ENCODE measurements around the gene KIF16B.

DNA sequence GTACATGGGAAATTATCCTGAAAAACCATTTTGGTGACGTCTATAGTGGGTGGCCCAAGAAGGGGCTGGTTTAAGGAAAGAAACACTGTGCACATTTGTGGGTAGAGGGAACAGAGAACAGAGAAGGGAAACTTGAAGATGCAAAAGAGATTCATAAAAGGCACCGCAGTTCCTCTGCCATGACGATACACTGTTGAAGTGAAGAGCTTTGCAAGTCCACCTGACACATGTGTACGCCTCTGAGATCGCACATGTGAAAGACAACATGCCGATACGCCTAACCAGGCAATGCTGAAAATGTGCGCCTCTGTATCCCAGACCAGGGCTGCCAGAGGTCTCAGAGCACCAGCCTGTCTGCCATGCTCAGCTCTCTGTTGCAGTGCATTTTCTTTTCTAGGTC lies 180.9 kb downstream of the KIF16B start:
- TF ChIP-seq, protein P1, sequence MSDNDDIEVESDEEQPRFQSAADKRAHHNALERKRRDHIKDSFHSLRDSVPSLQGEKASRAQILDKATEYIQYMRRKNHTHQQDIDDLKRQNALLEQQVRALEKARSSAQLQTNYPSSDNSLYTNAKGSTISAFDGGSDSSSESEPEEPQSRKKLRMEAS (IDR thresholded peaks at IDR 0.05), result no peak
- no peak for TF ChIP-seq EZH2 (IDR thresholded peaks at IDR 0.05; ENCODE audit: low read depth, low read length, severe bottlenecking)
- no peak for TF ChIP-seq SP2 (IDR thresholded peaks at IDR 0.05; ENCODE audit: low read length)
- no peak for TF ChIP-seq ASH2L (IDR thresholded peaks at IDR 0.05; ENCODE audit: low read length)
- no peak for TF ChIP-seq GABPA (IDR thresholded peaks at IDR 0.05; ENCODE audit: borderline replicate concordance, insufficient read depth, low read length)
- TF ChIP-seq CHD2 (IDR thresholded peaks at IDR 0.05; ENCODE audit: low read length), result no peak
- TF ChIP-seq, protein P2, sequence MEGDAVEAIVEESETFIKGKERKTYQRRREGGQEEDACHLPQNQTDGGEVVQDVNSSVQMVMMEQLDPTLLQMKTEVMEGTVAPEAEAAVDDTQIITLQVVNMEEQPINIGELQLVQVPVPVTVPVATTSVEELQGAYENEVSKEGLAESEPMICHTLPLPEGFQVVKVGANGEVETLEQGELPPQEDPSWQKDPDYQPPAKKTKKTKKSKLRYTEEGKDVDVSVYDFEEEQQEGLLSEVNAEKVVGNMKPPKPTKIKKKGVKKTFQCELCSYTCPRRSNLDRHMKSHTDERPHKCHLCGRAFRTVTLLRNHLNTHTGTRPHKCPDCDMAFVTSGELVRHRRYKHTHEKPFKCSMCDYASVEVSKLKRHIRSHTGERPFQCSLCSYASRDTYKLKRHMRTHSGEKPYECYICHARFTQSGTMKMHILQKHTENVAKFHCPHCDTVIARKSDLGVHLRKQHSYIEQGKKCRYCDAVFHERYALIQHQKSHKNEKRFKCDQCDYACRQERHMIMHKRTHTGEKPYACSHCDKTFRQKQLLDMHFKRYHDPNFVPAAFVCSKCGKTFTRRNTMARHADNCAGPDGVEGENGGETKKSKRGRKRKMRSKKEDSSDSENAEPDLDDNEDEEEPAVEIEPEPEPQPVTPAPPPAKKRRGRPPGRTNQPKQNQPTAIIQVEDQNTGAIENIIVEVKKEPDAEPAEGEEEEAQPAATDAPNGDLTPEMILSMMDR (IDR thresholded peaks at IDR 0.05; ENCODE audit: control extremely low read depth in 1 of 3, insufficient read depth in 1 of 3, low read depth in 1 of 3, low read length in 3 of 3), result no peak
- TF ChIP-seq, protein P3, sequence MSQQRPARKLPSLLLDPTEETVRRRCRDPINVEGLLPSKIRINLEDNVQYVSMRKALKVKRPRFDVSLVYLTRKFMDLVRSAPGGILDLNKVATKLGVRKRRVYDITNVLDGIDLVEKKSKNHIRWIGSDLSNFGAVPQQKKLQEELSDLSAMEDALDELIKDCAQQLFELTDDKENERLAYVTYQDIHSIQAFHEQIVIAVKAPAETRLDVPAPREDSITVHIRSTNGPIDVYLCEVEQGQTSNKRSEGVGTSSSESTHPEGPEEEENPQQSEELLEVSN (IDR thresholded peaks at IDR 0.05), result no peak
- TF ChIP-seq RNF2 (IDR thresholded peaks at IDR 0.05; ENCODE audit: borderline replicate concordance, low read depth, low read length, missing control alignments, poor library complexity, severe bottlenecking), result no peak
- TF ChIP-seq CHD1 (IDR thresholded peaks at IDR 0.05; ENCODE audit: low read depth, low read length), result no peak
- TF ChIP-seq, protein P4, sequence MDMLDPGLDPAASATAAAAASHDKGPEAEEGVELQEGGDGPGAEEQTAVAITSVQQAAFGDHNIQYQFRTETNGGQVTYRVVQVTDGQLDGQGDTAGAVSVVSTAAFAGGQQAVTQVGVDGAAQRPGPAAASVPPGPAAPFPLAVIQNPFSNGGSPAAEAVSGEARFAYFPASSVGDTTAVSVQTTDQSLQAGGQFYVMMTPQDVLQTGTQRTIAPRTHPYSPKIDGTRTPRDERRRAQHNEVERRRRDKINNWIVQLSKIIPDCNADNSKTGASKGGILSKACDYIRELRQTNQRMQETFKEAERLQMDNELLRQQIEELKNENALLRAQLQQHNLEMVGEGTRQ (IDR thresholded peaks at IDR 0.05; ENCODE audit: low read length), result no peak
- no peak for TF ChIP-seq EP300 (IDR thresholded peaks at IDR 0.05; ENCODE audit: borderline replicate concordance in 1 of 2, low read depth in 2 of 2, low read length in 2 of 2)
- TF ChIP-seq SIN3A (conservative IDR thresholded peaks at IDR 0.05 in 1 of 2, IDR thresholded peaks at IDR 0.05 in 1 of 2; ENCODE audit: low read depth in 1 of 2, low read length in 2 of 2), result no peak

All from H1 (cell line).